ENCODE data around the gene KCNE2. TPM values are rescaled to one million over a fixed set of nuclear protein-coding genes. Genes with fewer than 3 reads are reported as not detected.

Gene KCNE2, protein sequence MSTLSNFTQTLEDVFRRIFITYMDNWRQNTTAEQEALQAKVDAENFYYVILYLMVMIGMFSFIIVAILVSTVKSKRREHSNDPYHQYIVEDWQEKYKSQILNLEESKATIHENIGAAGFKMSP
- total RNA-seq (not detected), polyA plus RNA-seq (not detected)

DNA sequence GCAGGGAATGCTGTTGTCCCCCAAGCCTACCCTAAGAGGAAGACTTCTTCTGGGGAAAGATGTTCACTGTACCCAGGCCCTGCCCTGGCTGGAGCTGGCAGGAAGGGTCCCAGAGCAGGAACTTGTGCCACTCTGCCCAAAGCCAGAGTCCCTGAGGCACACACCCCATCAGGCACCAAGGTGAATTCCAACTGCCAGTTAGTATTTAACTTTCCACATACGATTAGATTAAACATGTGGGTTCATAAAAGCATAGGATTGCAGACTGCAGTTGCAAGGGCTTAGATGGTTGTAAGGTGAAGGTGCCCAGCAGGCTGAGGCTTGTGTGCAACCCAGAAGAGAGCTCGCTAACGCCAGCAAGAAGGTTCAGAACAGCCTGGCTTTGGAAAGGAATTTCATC is at the start of gene KCNE2:
KCNE2 (plus strand) TSS at position 274 of the 400 bp plus-strand sequence. CDS start 6,473 bp downstream, outside the sequence.
- ChIA-PET CTCF (no interaction called here), POLR2A (no interaction called here)
- Mint-ChIP-seq H3K36me3 (no peaks in the 10 kb centered on the region), H3K27me3 (peaks cover 11 to 19% of the 10 kb centered on the region in 2 donors), H3K4me3 (no peak within 1 kb of the TSS), H3K9me3 (peaks cover 0 to 3% (median 0%) of the 10 kb centered on the region in 5 donors), H3K27ac (no peak within 1 kb of the TSS), H3K4me1 (peaks cover 3 to 7% (median 5%) of the 10 kb centered on the region in 3 donors)
- Histone ChIP-seq H3K27me3 (ENCODE audit: insufficient read depth, low read length, poor library complexity, severe bottlenecking) (peaks cover 4% of the 10 kb centered on the region), H3K27ac (ENCODE audit: low read depth, low read length) (no peak within 1 kb of the TSS), H3K4me3 (ENCODE audit: low read length) (no peak within 1 kb of the TSS), H3K9me3 (ENCODE audit: low read length) (no peaks in the 10 kb centered on the region), H3K36me3 (ENCODE audit: insufficient read depth, low read length) (no peaks in the 10 kb centered on the region), H3K4me1 (ENCODE audit: insufficient read depth, low read length) (no peaks in the 10 kb centered on the region)
- DNase-seq: no peak

DNA sequence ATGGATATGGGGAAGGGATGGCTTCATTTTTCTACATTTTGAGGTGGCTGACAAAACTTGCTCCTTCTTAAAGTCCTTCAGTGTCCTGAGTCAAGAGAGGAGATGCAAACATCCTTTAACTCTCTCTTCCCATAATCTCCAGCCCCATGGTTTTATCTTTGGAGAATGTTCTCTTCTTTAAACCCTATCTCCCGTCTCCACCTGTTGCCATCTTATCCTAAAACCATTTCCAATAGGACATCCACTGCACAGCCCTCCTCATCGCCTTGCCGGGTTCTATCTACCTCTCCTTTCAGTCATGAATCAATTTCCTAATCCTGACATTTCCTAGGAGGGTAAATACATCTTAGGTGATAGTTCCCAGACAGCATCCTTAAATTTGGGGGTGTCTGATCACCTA is 44.2 kb upstream of the KCNE2 start:
- H3K4me3 ChIP-seq (ENCODE audit: low read length): no peak overlapping the region
- H3K36me3 ChIP-seq (ENCODE audit: insufficient read depth, low read length): no peaks in the 10 kb centered on the region
- DNase-seq: no peak
- H3K27ac ChIP-seq (ENCODE audit: low read depth, low read length): no peak overlapping the region
- Mint-ChIP-seq H3K4me3 (no peak overlapping the region), H3K27ac (no peak overlapping the region), H3K4me1 (no peaks in the 10 kb centered on the region), H3K36me3 (no peaks in the 10 kb centered on the region), H3K9me3 (no peaks in the 10 kb centered on the region), H3K27me3 (peaks cover 4 to 18% of the 10 kb centered on the region in 2 donors)
- H3K27me3 ChIP-seq (ENCODE audit: insufficient read depth, low read length, poor library complexity, severe bottlenecking): no peaks in the 10 kb centered on the region
- CTCF ChIA-PET: no interaction called here
- H3K4me1 ChIP-seq (ENCODE audit: insufficient read depth, low read length): no peaks in the 10 kb centered on the region
- no peaks in the 10 kb centered on the region for H3K9me3 ChIP-seq (ENCODE audit: low read length)
- POLR2A ChIA-PET: no interaction called here

DNA sequence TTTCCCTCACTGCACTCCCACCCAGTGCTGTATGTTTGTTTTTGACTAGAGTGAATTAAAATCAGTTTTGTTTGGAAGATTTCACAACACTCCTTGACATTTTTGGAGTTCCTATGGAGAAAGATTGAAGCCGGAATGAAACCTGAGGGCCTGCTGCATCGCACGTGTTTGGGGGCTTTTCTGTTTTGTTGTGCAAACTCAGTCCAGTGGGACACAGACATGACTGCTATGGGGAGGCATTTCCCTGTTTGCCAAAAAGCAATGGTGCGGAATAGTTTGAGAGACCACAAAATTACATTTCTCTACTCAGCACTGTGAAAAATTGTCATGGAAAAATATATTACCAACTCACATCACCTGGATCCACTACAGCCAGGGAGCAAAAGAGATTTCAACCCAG is 43.8 kb upstream of the KCNE2 start:
- CTCF ChIA-PET: no interaction called here
- DNase-seq: no peak

DNA sequence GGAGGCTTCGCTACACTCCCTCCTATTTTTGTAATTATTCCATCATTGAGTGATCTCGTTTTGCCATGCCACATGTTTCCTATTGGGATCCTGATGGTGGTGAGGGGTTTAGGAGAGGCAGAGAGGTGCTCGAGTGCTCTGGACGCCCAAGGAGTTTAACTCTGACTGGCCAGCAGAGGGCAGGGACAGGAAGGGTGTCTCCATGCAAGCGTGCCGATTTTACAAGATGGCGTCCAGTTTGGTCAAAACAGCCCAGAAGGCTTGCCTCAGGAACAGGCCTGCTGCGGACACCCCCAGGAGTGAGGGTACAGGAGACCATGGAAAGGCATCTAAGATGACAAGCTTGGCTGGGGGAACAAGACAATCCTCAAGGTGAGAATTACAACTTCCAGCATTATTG is 33.8 kb upstream of the KCNE2 start:
- Mint-ChIP-seq H3K4me1 (no peaks in the 10 kb centered on the region), H3K36me3 (peaks cover 0 to 7% (median 0%) of the 10 kb centered on the region in 3 donors), H3K4me3 (no peak overlapping the region), H3K27ac (no peak overlapping the region), H3K9me3 (peaks cover 0 to 3% (median 3%) of the 10 kb centered on the region in 5 donors), H3K27me3 (peaks cover 7% of the 10 kb centered on the region in 2 donors)
- Histone ChIP-seq H3K4me1 (ENCODE audit: insufficient read depth, low read length) (no peaks in the 10 kb centered on the region), H3K36me3 (ENCODE audit: insufficient read depth, low read length) (no peaks in the 10 kb centered on the region), H3K9me3 (ENCODE audit: low read length) (no peaks in the 10 kb centered on the region), H3K27ac (ENCODE audit: low read depth, low read length) (no peak overlapping the region), H3K27me3 (ENCODE audit: insufficient read depth, low read length, poor library complexity, severe bottlenecking) (no peaks in the 10 kb centered on the region), H3K4me3 (ENCODE audit: low read length) (no peak overlapping the region)
- POLR2A ChIA-PET: no interaction called here
- CTCF ChIA-PET: interaction anchor here (1.4 kb wide), 1 partner anchor 18 kb away, joined by 3 read pairs; no protein-coding TSS in a partner anchor
- no peak for DNase-seq

More for the DNA sequence above, 43.8 kb upstream of the KCNE2 start:
- H3K27ac ChIP-seq (ENCODE audit: low read depth, low read length): no peak overlapping the region
- no peaks in the 10 kb centered on the region for H3K9me3 Mint-ChIP-seq
- H3K4me1 Mint-ChIP-seq: no peaks in the 10 kb centered on the region
- H3K27me3 ChIP-seq (ENCODE audit: insufficient read depth, low read length, poor library complexity, severe bottlenecking): no peaks in the 10 kb centered on the region
- H3K27ac Mint-ChIP-seq: no peak overlapping the region
- no peak overlapping the region for H3K4me3 ChIP-seq (ENCODE audit: low read length)
- no peak overlapping the region for H3K4me3 Mint-ChIP-seq
- no peaks in the 10 kb centered on the region for H3K36me3 ChIP-seq (ENCODE audit: insufficient read depth, low read length)
- no peaks in the 10 kb centered on the region for H3K36me3 Mint-ChIP-seq
- peaks cover 4 to 17% of the 10 kb centered on the region in 2 donors for H3K27me3 Mint-ChIP-seq
- H3K4me1 ChIP-seq (ENCODE audit: insufficient read depth, low read length): no peaks in the 10 kb centered on the region
- POLR2A ChIA-PET: no interaction called here
- H3K9me3 ChIP-seq (ENCODE audit: low read length): no peaks in the 10 kb centered on the region

DNA sequence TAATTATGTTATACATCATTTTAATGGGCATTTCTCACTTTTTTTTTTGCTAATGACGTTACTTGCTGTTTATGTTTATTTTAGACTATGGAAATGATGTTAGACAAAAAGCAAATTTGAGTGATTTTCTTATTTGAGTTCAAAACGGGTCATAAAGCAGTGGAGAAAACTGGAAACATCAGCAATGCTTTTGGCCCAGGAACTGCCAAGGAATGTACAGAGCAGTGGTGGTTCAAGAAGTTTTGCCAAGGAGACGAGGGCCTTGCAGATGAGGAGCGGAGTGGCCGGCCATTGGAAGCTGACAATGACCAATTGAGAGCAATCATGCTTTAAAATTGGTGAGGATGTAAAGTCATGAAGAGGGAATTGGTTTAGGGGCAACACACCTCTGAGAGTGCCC is 32.1 kb upstream of the KCNE2 start:
- Histone ChIP-seq H3K9me3 (ENCODE audit: low read length) (no peaks in the 10 kb centered on the region), H3K4me3 (ENCODE audit: low read length) (no peak overlapping the region), H3K4me1 (ENCODE audit: insufficient read depth, low read length) (no peaks in the 10 kb centered on the region), H3K27ac (ENCODE audit: low read depth, low read length) (no peak overlapping the region), H3K27me3 (ENCODE audit: insufficient read depth, low read length, poor library complexity, severe bottlenecking) (no peaks in the 10 kb centered on the region), H3K36me3 (ENCODE audit: insufficient read depth, low read length) (no peaks in the 10 kb centered on the region)
- H3K27ac Mint-ChIP-seq: no peak overlapping the region
- CTCF ChIA-PET: no interaction called here
- no peak for DNase-seq
- POLR2A ChIA-PET: no interaction called here
- H3K36me3 Mint-ChIP-seq: peaks cover 0 to 7% (median 0%) of the 10 kb centered on the region in 3 donors
- peaks cover 0 to 3% (median 3%) of the 10 kb centered on the region in 5 donors for H3K9me3 Mint-ChIP-seq
- no peak overlapping the region for H3K4me3 Mint-ChIP-seq
- H3K4me1 Mint-ChIP-seq: no peaks in the 10 kb centered on the region
- H3K27me3 Mint-ChIP-seq: peaks cover 11 to 13% of the 10 kb centered on the region in 2 donors

DNA sequence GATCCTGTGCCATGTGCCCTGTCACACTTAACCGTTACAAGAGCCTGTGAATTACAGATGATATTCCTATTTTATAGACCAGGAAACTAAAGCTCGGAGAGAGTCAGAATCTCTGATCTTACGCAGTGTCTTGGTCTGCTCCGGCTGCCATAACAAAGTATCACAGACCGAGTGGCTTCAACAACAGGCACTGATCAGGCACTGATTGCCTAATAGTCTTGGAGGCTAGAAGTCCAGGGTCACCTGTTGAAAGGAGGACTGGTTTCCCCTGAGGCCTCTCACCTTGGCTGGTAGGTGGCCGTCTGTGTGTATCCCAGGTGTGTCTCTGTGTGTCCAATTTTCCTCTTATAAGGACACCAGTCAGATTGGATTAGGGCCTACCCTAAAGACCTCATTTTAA is 31.5 kb upstream of the KCNE2 start:
- no peaks in the 10 kb centered on the region for H3K9me3 ChIP-seq (ENCODE audit: low read length)
- H3K9me3 Mint-ChIP-seq: peaks cover 0 to 3% (median 3%) of the 10 kb centered on the region in 5 donors
- no peaks in the 10 kb centered on the region for H3K4me1 ChIP-seq (ENCODE audit: insufficient read depth, low read length)
- H3K27ac ChIP-seq (ENCODE audit: low read depth, low read length): no peak overlapping the region
- H3K36me3 ChIP-seq (ENCODE audit: insufficient read depth, low read length): no peaks in the 10 kb centered on the region
- ChIA-PET CTCF (no interaction called here), POLR2A (interaction anchor here (0.6 kb wide), 1 partner anchor 251 kb away, joined by 3 read pairs; no protein-coding TSS in a partner anchor)
- peaks cover 0 to 7% (median 0%) of the 10 kb centered on the region in 3 donors for H3K36me3 Mint-ChIP-seq
- no peaks in the 10 kb centered on the region for H3K27me3 ChIP-seq (ENCODE audit: insufficient read depth, low read length, poor library complexity, severe bottlenecking)
- H3K27ac Mint-ChIP-seq: no peak overlapping the region
- H3K4me3 ChIP-seq (ENCODE audit: low read length): no peak overlapping the region
- no peaks in the 10 kb centered on the region for H3K4me1 Mint-ChIP-seq
- H3K4me3 Mint-ChIP-seq: no peak overlapping the region
- no peak for DNase-seq
- H3K27me3 Mint-ChIP-seq: peaks cover 11 to 13% of the 10 kb centered on the region in 2 donors

DNA sequence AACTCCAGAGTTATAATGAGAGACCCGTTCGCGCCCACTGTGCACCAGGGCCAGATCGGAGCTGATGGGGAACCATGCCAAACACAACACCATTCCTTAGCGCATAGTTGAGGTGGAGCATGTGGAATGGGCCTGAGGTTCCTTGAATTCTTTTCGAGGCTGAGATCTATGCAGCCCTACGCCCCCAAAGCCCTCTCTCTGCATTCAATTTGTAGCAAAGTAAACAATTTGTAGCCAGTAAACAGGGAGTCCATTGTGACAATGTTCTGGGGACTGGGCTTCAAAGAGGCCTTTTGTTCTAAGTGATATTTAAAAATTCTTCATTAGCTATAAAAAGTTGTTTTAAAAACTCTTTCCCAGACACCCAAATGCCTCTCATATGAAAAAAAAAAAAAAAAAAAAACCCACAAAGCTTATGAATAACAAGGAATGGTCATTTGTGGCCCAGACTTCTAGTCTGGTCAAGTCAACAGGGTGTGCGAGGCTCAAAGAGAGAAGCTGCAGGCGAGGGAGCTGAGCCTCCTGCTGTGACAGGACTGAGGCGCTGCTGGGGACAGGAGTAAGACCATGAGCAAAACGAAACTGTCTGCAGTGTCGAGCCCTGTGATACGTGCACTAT is 30.6 kb upstream of the KCNE2 start:
- no peaks in the 10 kb centered on the region for H3K27me3 ChIP-seq (ENCODE audit: insufficient read depth, low read length, poor library complexity, severe bottlenecking)
- H3K27me3 Mint-ChIP-seq: peaks cover 11 to 15% of the 10 kb centered on the region in 2 donors
- peaks cover 0 to 3% (median 3%) of the 10 kb centered on the region in 5 donors for H3K9me3 Mint-ChIP-seq
- H3K36me3 ChIP-seq (ENCODE audit: insufficient read depth, low read length): no peaks in the 10 kb centered on the region
- H3K4me3 ChIP-seq (ENCODE audit: low read length): no peak overlapping the region
- ChIA-PET CTCF (no interaction called here), POLR2A (no interaction called here)
- H3K27ac Mint-ChIP-seq: no peak overlapping the region
- no peak overlapping the region for H3K27ac ChIP-seq (ENCODE audit: low read depth, low read length)
- no peaks in the 10 kb centered on the region for H3K4me1 Mint-ChIP-seq
- no peak overlapping the region for H3K4me3 Mint-ChIP-seq
- no peak for DNase-seq
- H3K36me3 Mint-ChIP-seq: peaks cover 0 to 7% (median 0%) of the 10 kb centered on the region in 3 donors
- H3K9me3 ChIP-seq (ENCODE audit: low read length): no peaks in the 10 kb centered on the region
- no peaks in the 10 kb centered on the region for H3K4me1 ChIP-seq (ENCODE audit: insufficient read depth, low read length)

DNA sequence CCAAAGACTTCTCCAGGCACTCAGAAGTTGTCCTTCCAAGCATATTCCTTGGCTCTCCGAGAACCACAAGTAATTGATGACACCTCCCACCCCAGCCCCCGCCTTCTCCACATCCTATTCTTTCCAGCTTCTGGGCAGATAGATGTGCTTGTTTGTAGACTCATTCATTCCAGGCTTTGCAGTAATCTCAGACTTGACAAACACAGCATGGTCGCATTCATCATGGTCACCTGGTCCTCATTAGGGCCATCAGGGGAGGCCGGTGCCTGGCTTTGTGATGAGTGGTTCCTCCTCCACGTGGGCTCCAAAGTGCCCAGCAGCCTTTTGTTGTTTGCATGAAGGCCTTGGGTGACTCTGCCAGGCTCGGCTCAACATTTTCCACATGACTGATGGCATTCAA is 28.5 kb upstream of the KCNE2 start:
- DNase-seq: no peak
- Histone ChIP-seq H3K27ac (ENCODE audit: low read depth, low read length) (no peak overlapping the region), H3K36me3 (ENCODE audit: insufficient read depth, low read length) (no peaks in the 10 kb centered on the region), H3K9me3 (ENCODE audit: low read length) (no peaks in the 10 kb centered on the region), H3K4me1 (ENCODE audit: insufficient read depth, low read length) (no peaks in the 10 kb centered on the region), H3K4me3 (ENCODE audit: low read length) (no peak overlapping the region), H3K27me3 (ENCODE audit: insufficient read depth, low read length, poor library complexity, severe bottlenecking) (no peaks in the 10 kb centered on the region)
- H3K27me3 Mint-ChIP-seq: peaks cover 8 to 17% of the 10 kb centered on the region in 2 donors
- H3K27ac Mint-ChIP-seq: no peak overlapping the region
- ChIA-PET POLR2A (no interaction called here), CTCF (interaction anchor here (1.0 to 1.2 kb wide), 2 partner anchors 13 to 411 kb away, joined by 3 to 8 read pairs; no protein-coding TSS in a partner anchor)
- H3K9me3 Mint-ChIP-seq: no peaks in the 10 kb centered on the region
- no peaks in the 10 kb centered on the region for H3K36me3 Mint-ChIP-seq
- no peak overlapping the region for H3K4me3 Mint-ChIP-seq
- peaks cover under 1 to 4% (median 1%) of the 10 kb centered on the region in 3 donors for H3K4me1 Mint-ChIP-seq

Data from CD8-positive, alpha-beta memory T cell (primary cell).